Measurements from ENCODE around the gene ZNF497. TPM values are rescaled to one million over a fixed set of nuclear protein-coding genes. Genes with fewer than 3 reads are reported as not detected.

Gene ZNF497
- total and polyA plus RNA-seq, 10 of the 15 experiments (the other 5 are each of a cell fraction or from before 2014, with no cell fraction given), result 0.09 to 0.82 (median 0.28) TPM

DNA sequence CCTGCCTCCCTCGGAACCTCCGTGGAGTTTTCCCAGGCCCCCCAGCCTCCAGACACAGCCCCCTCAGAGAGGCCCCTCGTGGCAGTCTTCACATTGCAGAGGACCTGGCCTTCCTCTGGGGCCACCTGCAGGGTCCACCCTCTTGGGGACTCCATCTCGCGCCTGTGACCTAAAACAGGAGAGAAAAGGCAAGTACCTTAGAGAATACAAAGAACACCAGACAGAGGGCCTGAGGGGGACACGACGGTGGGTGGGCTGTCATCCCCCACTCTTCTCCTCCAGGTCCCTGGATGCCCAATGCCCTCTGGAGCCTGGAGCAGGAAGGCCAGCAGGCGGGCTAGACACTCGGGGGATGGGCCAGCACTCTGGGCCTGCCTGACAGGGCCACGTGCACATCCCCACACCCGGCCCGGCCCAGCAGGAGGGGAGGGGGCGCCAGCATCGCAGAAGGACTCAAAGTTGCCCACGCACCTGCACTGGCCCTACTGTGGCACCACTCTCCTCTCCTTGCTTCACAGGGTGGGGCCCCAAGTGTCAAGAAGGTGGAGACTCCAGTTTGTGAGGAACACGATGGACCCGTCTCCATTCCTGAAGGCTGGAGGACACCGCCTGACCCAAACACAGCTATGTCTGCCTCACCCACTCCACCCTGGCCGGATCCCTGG lies 4.9 kb downstream of the ZNF497 start:
- ChIA-PET RAD21 (ENCODE audit: unreplicated experiment) (no interaction called here), SMC1A (ENCODE audit: uncharacterized antibody, unreplicated experiment) (no interaction called here), CTCF (no interaction called here), POLR2A (interaction anchor here (1.8 kb wide), 1 partner anchor 10 kb away, joined by 6 read pairs; no protein-coding TSS in a partner anchor)
- H3K4me2 ChIP-seq (ENCODE audit: control insufficient read depth, insufficient read depth), result no peak overlapping the region
- no peak for TF ChIP-seq IKZF2 (IDR thresholded peaks at IDR 0.05)
- TF ChIP-seq, protein P1, sequence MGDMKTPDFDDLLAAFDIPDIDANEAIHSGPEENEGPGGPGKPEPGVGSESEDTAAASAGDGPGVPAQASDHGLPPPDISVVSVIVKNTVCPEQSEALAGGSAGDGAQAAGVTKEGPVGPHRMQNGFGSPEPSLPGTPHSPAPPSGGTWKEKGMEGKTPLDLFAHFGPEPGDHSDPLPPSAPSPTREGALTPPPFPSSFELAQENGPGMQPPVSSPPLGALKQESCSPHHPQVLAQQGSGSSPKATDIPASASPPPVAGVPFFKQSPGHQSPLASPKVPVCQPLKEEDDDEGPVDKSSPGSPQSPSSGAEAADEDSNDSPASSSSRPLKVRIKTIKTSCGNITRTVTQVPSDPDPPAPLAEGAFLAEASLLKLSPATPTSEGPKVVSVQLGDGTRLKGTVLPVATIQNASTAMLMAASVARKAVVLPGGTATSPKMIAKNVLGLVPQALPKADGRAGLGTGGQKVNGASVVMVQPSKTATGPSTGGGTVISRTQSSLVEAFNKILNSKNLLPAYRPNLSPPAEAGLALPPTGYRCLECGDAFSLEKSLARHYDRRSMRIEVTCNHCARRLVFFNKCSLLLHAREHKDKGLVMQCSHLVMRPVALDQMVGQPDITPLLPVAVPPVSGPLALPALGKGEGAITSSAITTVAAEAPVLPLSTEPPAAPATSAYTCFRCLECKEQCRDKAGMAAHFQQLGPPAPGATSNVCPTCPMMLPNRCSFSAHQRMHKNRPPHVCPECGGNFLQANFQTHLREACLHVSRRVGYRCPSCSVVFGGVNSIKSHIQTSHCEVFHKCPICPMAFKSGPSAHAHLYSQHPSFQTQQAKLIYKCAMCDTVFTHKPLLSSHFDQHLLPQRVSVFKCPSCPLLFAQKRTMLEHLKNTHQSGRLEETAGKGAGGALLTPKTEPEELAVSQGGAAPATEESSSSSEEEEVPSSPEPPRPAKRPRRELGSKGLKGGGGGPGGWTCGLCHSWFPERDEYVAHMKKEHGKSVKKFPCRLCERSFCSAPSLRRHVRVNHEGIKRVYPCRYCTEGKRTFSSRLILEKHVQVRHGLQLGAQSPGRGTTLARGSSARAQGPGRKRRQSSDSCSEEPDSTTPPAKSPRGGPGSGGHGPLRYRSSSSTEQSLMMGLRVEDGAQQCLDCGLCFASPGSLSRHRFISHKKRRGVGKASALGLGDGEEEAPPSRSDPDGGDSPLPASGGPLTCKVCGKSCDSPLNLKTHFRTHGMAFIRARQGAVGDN (IDR thresholded peaks at IDR 0.05), result no peak
- TF ChIP-seq BRCA1 (IDR thresholded peaks at IDR 0.05; ENCODE audit: low read depth, low read length), result no peak
- TF ChIP-seq, protein P2, sequence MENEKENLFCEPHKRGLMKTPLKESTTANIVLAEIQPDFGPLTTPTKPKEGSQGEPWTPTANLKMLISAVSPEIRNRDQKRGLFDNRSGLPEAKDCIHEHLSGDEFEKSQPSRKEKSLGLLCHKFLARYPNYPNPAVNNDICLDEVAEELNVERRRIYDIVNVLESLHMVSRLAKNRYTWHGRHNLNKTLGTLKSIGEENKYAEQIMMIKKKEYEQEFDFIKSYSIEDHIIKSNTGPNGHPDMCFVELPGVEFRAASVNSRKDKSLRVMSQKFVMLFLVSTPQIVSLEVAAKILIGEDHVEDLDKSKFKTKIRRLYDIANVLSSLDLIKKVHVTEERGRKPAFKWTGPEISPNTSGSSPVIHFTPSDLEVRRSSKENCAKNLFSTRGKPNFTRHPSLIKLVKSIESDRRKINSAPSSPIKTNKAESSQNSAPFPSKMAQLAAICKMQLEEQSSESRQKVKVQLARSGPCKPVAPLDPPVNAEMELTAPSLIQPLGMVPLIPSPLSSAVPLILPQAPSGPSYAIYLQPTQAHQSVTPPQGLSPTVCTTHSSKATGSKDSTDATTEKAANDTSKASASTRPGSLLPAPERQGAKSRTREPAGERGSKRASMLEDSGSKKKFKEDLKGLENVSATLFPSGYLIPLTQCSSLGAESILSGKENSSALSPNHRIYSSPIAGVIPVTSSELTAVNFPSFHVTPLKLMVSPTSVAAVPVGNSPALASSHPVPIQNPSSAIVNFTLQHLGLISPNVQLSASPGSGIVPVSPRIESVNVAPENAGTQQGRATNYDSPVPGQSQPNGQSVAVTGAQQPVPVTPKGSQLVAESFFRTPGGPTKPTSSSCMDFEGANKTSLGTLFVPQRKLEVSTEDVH (IDR thresholded peaks at IDR 0.05; ENCODE audit: low read depth, partially characterized antibody), result no peak
- no peak for TF ChIP-seq NFXL1 (IDR thresholded peaks at IDR 0.05; ENCODE audit: borderline replicate concordance)
- TF ChIP-seq TAF1 (IDR thresholded peaks at IDR 0.05; ENCODE audit: borderline replicate concordance, low read depth, low read length), result no peak
- no peak for TF ChIP-seq ZZZ3 (IDR thresholded peaks at IDR 0.05; ENCODE audit: control insufficient read depth, insufficient read length, low read depth)
- TF ChIP-seq RELA (IDR thresholded peaks at IDR 0.05; ENCODE audit: borderline replicate concordance, partially characterized antibody), result no peak
- FAIRE-seq, result no peak
- H3K4me1 ChIP-seq (ENCODE audit: control insufficient read depth, insufficient read depth, low read length), result peaks cover 6% of the 10 kb centered on the region
- no peak overlapping the region for H2AFZ ChIP-seq (ENCODE audit: control insufficient read depth, low read depth, low read length)
- H3K4me3 ChIP-seq, result no peak overlapping the region
- BruUV-seq (replicated peaks), result no TSS peak
- intact Hi-C loops (cut with micrococcal nuclease; ENCODE audit: unreplicated experiment), result no loop called here
- no peak overlapping the region for H3K9ac ChIP-seq (ENCODE audit: control insufficient read depth, insufficient read depth, low read length)
- no peak for ATAC-seq
- in situ Hi-C loops (cut with MboI), result no loop called here
- 79% methylated on average over 19 of the region's 19 CpGs for WGBS (ENCODE audit: insufficient coverage, insufficient replicate concordance, low lambda C conversion rate, missing lambda C conversion rate)
- no peaks in the 10 kb centered on the region for H3K79me2 ChIP-seq (ENCODE audit: control insufficient read depth, insufficient read depth, low read length)
- no peak for DNase-seq (ENCODE audit: low read depth, low spot score)
- H4K20me1 ChIP-seq (ENCODE audit: control insufficient read depth, insufficient read depth), result no peaks in the 10 kb centered on the region
- no peaks in the 10 kb centered on the region for H3K27me3 ChIP-seq (replicated peaks in 1 of 2; ENCODE audit: control insufficient read depth in 2 of 2, insufficient read depth in 2 of 2, low read length in 1 of 2)
- H3K27ac ChIP-seq (ENCODE audit: control insufficient read depth, insufficient read depth), result no peak overlapping the region
- no peaks in the 10 kb centered on the region for H3K36me3 ChIP-seq (ENCODE audit: control insufficient read depth in 2 of 2, insufficient read depth in 2 of 2, low read length in 1 of 2)
- H3K9me3 ChIP-seq (replicated peaks; ENCODE audit: control insufficient read depth, insufficient read depth, low read length), result peaks cover 2% of the 10 kb centered on the region; the same call in 1 of the 3 replicates

All from GM12878 (cell line).